SIG-M5 treated with dmso at 0.1 percent for 504 hours (cell line): Measurements from ENCODE around the gene NDST3.

Source experiments
- DNase-seq: peaks from one replicate; lab custom pipeline; 2025; ENCODE audit not compliant: unreplicated experiment; lab: John Stamatoyannopoulos, UW

The NDST3 gene

GRCh38 chr4:118076958-118077766, 42.9 kb downstream of the NDST3 start:
- peak; percentile 4 for DNase-seq

GRCh38 chr4:118077767-118078105, 43.5 kb downstream of the NDST3 start:
- DNase-seq = no peak

GRCh38 chr4:118081434-118081833, 47.1 kb downstream of the NDST3 start:
- no peak for DNase-seq

- DNase-seq = no peak
Measured at GRCh38 chr4:118082182-118082581, 47.9 kb downstream of the NDST3 start.

- DNase-seq = no peak
Measured at GRCh38 chr4:118085700-118086099, 51.4 kb downstream of the NDST3 start.

- no peak for DNase-seq
Measured at GRCh38 chr4:118086344-118086743, 52.1 kb downstream of the NDST3 start.

- no peak for DNase-seq
Measured at GRCh38 chr4:118087366-118087765, 53.1 kb downstream of the NDST3 start.

GRCh38 chr4:118099106-118099505, 64.8 kb downstream of the NDST3 start:
- no peak for DNase-seq

- no peak for DNase-seq
Measured at GRCh38 chr4:118102195-118102594, 67.9 kb downstream of the NDST3 start.

GRCh38 chr4:118112117-118113046, 78.1 kb downstream of the NDST3 start:
- no peak for DNase-seq

GRCh38 chr4:118113220-118113619, 78.9 kb downstream of the NDST3 start:
- DNase-seq = peak; percentile 3

- DNase-seq = no peak
Measured at GRCh38 chr4:118114720-118115119, 80.4 kb downstream of the NDST3 start.

- DNase-seq = no peak
Measured at GRCh38 chr4:118120120-118120760, 86.0 kb downstream of the NDST3 start.

GRCh38 chr4:118124997-118125396, 90.7 kb downstream of the NDST3 start:
- DNase-seq = no peak

- peak; percentile 87 for DNase-seq
Measured at GRCh38 chr4:118139241-118139640, 105.0 kb downstream of the NDST3 start.

GRCh38 chr4:118141240-118141639, 107.0 kb downstream of the NDST3 start:
- no peak for DNase-seq

- no peak for DNase-seq
Measured at GRCh38 chr4:118154649-118155048, 120.4 kb downstream of the NDST3 start.

GRCh38 chr4:118155516-118155915, 121.2 kb downstream of the NDST3 start:
- DNase-seq = no peak

- no peak for DNase-seq
Measured at GRCh38 chr4:118158763-118159375, 124.6 kb downstream of the NDST3 start.

- no peak for DNase-seq
Measured at GRCh38 chr4:118167306-118167705, 133.0 kb downstream of the NDST3 start.

GRCh38 chr4:118171381-118171780, 137.1 kb downstream of the NDST3 start:
- DNase-seq = no peak
